Mesendoderm (in vitro differentiated cells): ENCODE measurements around the gene CAPN1.
A peak's percentile ranks its signal among the peaks of the same experiment; 100 is the strongest.

Source experiments
- DNase-seq: peaks from one replicate; pipeline ENCODE4 v3.0.0; 2013
- H2AK5ac ChIP-seq: 2 replicates; pipeline ENCODE4 v1.6.1; 2013; ENCODE audit warnings: low read length, inconsistent platforms
- H2BK120ac ChIP-seq: 2 replicates; pipeline ENCODE4 v1.6.1; 2013; ENCODE audit warnings: low read depth, mild to moderate bottlenecking, low read length, moderate library complexity, mixed read lengths
- H2BK15ac ChIP-seq: replicated peaks from 2 replicates; pipeline ENCODE4 v1.6.1; 2013; ENCODE audit warnings: low read depth, mild to moderate bottlenecking, moderate library complexity
- H2BK5ac ChIP-seq: 2 replicates; pipeline ENCODE4 v1.6.1; 2013; ENCODE audit warnings: low read length, inconsistent platforms
- H3K18ac ChIP-seq: 2 replicates; pipeline ENCODE4 v1.6.1; 2013; ENCODE audit warnings: mild to moderate bottlenecking, low read length, mixed read lengths
- H3K23ac ChIP-seq: one replicate; pipeline ENCODE4 v1.6.1; 2013; ENCODE audit warnings: low read length
- H3K27ac ChIP-seq: 2 replicates; pipeline ENCODE4 v1.5.1; 2013; ENCODE audit warnings: low read depth, mild to moderate bottlenecking, inconsistent platforms, low read length, moderate library complexity
- H3K27me3 ChIP-seq: 2 replicates; pipeline ENCODE4 v1.6.1; 2013; ENCODE audit warnings: low read length, control low read depth, mild to moderate bottlenecking, inconsistent platforms; ENCODE audit not compliant: insufficient read depth, poor library complexity
- H3K36me3 ChIP-seq: 2 replicates; pipeline ENCODE4 v1.6.1; 2013; ENCODE audit warnings: low read length, inconsistent platforms; ENCODE audit not compliant: control insufficient read depth, insufficient read depth
- H3K4ac ChIP-seq: one replicate; pipeline ENCODE4 v1.6.1; 2013; ENCODE audit warnings: low read depth, mild to moderate bottlenecking, low read length, moderate library complexity
- H3K4me1 ChIP-seq: 2 replicates; pipeline ENCODE4 v1.6.1; 2013; ENCODE audit warnings: low read depth, low read length, inconsistent platforms; ENCODE audit not compliant: control insufficient read depth
- H3K4me2 ChIP-seq: 2 replicates; pipeline ENCODE4 v1.6.1; 2013; ENCODE audit warnings: low read length
- H3K4me3 ChIP-seq: 2 replicates; pipeline ENCODE4 v1.5.1; 2013; ENCODE audit warnings: mild to moderate bottlenecking, low read length
- H3K56ac ChIP-seq: one replicate; pipeline ENCODE4 v1.6.1; 2013; ENCODE audit warnings: low read length
- H3K79me1 ChIP-seq: 2 replicates; pipeline ENCODE4 v1.6.1; 2013; ENCODE audit warnings: low read length, inconsistent platforms
- H3K79me2 ChIP-seq: 2 replicates; pipeline ENCODE4 v1.6.1; 2013; ENCODE audit warnings: mild to moderate bottlenecking, low read length; ENCODE audit not compliant: control insufficient read depth, insufficient read depth
- H3K9ac ChIP-seq: 2 replicates; pipeline ENCODE4 v1.6.1; 2013; ENCODE audit warnings: low read length, inconsistent platforms
- H4K5ac ChIP-seq: one replicate; pipeline ENCODE4 v1.6.1; 2013; ENCODE audit warnings: low read length
- H4K8ac ChIP-seq: one replicate; pipeline ENCODE4 v1.6.1; 2013; ENCODE audit warnings: low read depth, mild to moderate bottlenecking, control low read depth, low read length, moderate library complexity
- WGBS: extraction: QIAGEN DNeasy Blood & Tissue Kit; methylation state at CpG from one replicate; pipeline ENCODE4 v1.1.7; 2013; ENCODE audit warnings: low lambda C conversion rate, missing lambda C conversion rate; ENCODE audit not compliant: insufficient coverage; ENCODE audit errors: extremely low coverage; 5-methylcytosine and 5-hydroxymethylcytosine counted together

The CAPN1 gene

GRCh38 chr11:65215441-65216076 lies 33.8 kb downstream of the CAPN1 start:
- Histone ChIP-seq H3K23ac (no peak overlapping the region), H2BK5ac (no peak overlapping the region), H4K8ac (no peak overlapping the region), H3K18ac (no peak overlapping the region), H3K36me3 (peaks cover 4% of the 10 kb centered on the region), H4K5ac (no peak overlapping the region), H3K79me2 (no peaks in the 10 kb centered on the region), H3K4ac (no peak overlapping the region), H3K9ac (no peak overlapping the region), H3K27ac (no peak overlapping the region), H3K4me3 (no peak overlapping the region), H3K4me1 (peaks cover 9% of the 10 kb centered on the region), H3K4me2 (no peak overlapping the region), H3K27me3 (no peaks in the 10 kb centered on the region), H3K56ac (no peak overlapping the region), H2AK5ac (no peak overlapping the region), H3K79me1 (no peaks in the 10 kb centered on the region), H2BK15ac (no peak overlapping the region), H2BK120ac (no peak overlapping the region)
- DNase-seq, result peak; percentile 39
- no CpG with 5 or more reads among the region's 24 CpGs for WGBS

- H3K36me3 ChIP-seq, result no peaks in the 10 kb centered on the region
- no peaks in the 10 kb centered on the region for H3K79me1 ChIP-seq
- no peak overlapping the region for H2BK15ac ChIP-seq
- no peak overlapping the region for H3K4ac ChIP-seq
- H3K18ac ChIP-seq, result no peak overlapping the region
- H2BK120ac ChIP-seq, result no peak overlapping the region
- H3K9ac ChIP-seq, result no peak overlapping the region
- no peak overlapping the region for H3K27ac ChIP-seq
- H3K4me1 ChIP-seq, result peaks cover 9% of the 10 kb centered on the region
- no peak overlapping the region for H3K4me2 ChIP-seq
- no peak overlapping the region for H3K23ac ChIP-seq
- no peak overlapping the region for H3K4me3 ChIP-seq
- peak overlapping the region; percentile 34 for H3K56ac ChIP-seq
- no peak overlapping the region for H4K8ac ChIP-seq
- no peaks in the 10 kb centered on the region for H3K27me3 ChIP-seq
- no peak overlapping the region for H2AK5ac ChIP-seq
- no CpG with 5 or more reads among the region's 6 CpGs for WGBS
- peak; percentile 31 for DNase-seq
- H4K5ac ChIP-seq, result no peak overlapping the region
- no peak overlapping the region for H2BK5ac ChIP-seq
- no peaks in the 10 kb centered on the region for H3K79me2 ChIP-seq
Measured at GRCh38 chr11:65216830-65217229, 35.1 kb downstream of the CAPN1 start.

GRCh38 chr11:65217441-65218423 lies 36.0 kb downstream of the CAPN1 start:
- Histone ChIP-seq H2BK120ac (no peak overlapping the region), H3K4ac (no peak overlapping the region), H2BK15ac (no peak overlapping the region), H4K5ac (no peak overlapping the region), H3K79me2 (no peaks in the 10 kb centered on the region), H3K27ac (no peak overlapping the region), H3K36me3 (no peaks in the 10 kb centered on the region), H4K8ac (no peak overlapping the region), H3K9ac (no peak overlapping the region), H3K27me3 (no peaks in the 10 kb centered on the region), H3K23ac (no peak overlapping the region), H3K4me1 (peaks cover 4% of the 10 kb centered on the region), H3K79me1 (no peaks in the 10 kb centered on the region), H3K56ac (no peak overlapping the region), H2AK5ac (no peak overlapping the region), H3K4me2 (no peak overlapping the region), H3K18ac (no peak overlapping the region), H3K4me3 (no peak overlapping the region), H2BK5ac (no peak overlapping the region)
- no peak for DNase-seq
- WGBS, result no CpG with 5 or more reads among the region's 19 CpGs

- H3K36me3 ChIP-seq, result no peaks in the 10 kb centered on the region
- H4K8ac ChIP-seq, result no peak overlapping the region
- no peaks in the 10 kb centered on the region for H3K79me2 ChIP-seq
- peak overlapping the region; percentile 25 for H3K56ac ChIP-seq
- no peak overlapping the region for H3K4ac ChIP-seq
- no peak overlapping the region for H3K4me3 ChIP-seq
- no peak overlapping the region for H2BK5ac ChIP-seq
- no peak overlapping the region for H3K27ac ChIP-seq
- H3K4me1 ChIP-seq, result peaks cover 2% of the 10 kb centered on the region
- H2BK15ac ChIP-seq, result no peak overlapping the region
- H3K9ac ChIP-seq, result no peak overlapping the region
- no peak overlapping the region for H2AK5ac ChIP-seq
- H3K4me2 ChIP-seq, result no peak overlapping the region
- no peak overlapping the region for H2BK120ac ChIP-seq
- no peaks in the 10 kb centered on the region for H3K27me3 ChIP-seq
- H3K18ac ChIP-seq, result no peak overlapping the region
- H3K79me1 ChIP-seq, result no peaks in the 10 kb centered on the region
- no CpG with 5 or more reads among the region's 9 CpGs for WGBS
- no peak for DNase-seq
- H4K5ac ChIP-seq, result no peak overlapping the region
- no peak overlapping the region for H3K23ac ChIP-seq
Measured at GRCh38 chr11:65218446-65218845, 36.7 kb downstream of the CAPN1 start.

- H3K9ac ChIP-seq, result no peak overlapping the region
- H4K8ac ChIP-seq, result no peak overlapping the region
- DNase-seq, result no peak
- H2BK15ac ChIP-seq, result no peak overlapping the region
- H3K79me2 ChIP-seq, result no peaks in the 10 kb centered on the region
- H3K79me1 ChIP-seq, result no peaks in the 10 kb centered on the region
- WGBS, result no CpG with 5 or more reads among the region's 3 CpGs
- H3K27me3 ChIP-seq, result no peaks in the 10 kb centered on the region
- no peak overlapping the region for H3K23ac ChIP-seq
- no peak overlapping the region for H3K27ac ChIP-seq
- no peaks in the 10 kb centered on the region for H3K36me3 ChIP-seq
- no peak overlapping the region for H3K4me3 ChIP-seq
- H3K4me1 ChIP-seq, result no peaks in the 10 kb centered on the region
- H3K4ac ChIP-seq, result no peak overlapping the region
- no peak overlapping the region for H3K4me2 ChIP-seq
- H2AK5ac ChIP-seq, result no peak overlapping the region
- H2BK5ac ChIP-seq, result no peak overlapping the region
- no peak overlapping the region for H4K5ac ChIP-seq
- no peak overlapping the region for H2BK120ac ChIP-seq
- no peak overlapping the region for H3K56ac ChIP-seq
- H3K18ac ChIP-seq, result no peak overlapping the region
Measured at GRCh38 chr11:65219930-65220213, 38.1 kb downstream of the CAPN1 start.
